ENCODE measurements around the gene CMTM7. TPM values are rescaled to one million over a fixed set of nuclear protein-coding genes. Genes with fewer than 3 reads are reported as not detected.

CMTM7 gene
- total and polyA plus RNA-seq, 10 of the 15 experiments (the other 5 are each of a cell fraction or from before 2014, with no cell fraction given), result 3.7 to 36.4 (median 14.7) TPM

DNA sequence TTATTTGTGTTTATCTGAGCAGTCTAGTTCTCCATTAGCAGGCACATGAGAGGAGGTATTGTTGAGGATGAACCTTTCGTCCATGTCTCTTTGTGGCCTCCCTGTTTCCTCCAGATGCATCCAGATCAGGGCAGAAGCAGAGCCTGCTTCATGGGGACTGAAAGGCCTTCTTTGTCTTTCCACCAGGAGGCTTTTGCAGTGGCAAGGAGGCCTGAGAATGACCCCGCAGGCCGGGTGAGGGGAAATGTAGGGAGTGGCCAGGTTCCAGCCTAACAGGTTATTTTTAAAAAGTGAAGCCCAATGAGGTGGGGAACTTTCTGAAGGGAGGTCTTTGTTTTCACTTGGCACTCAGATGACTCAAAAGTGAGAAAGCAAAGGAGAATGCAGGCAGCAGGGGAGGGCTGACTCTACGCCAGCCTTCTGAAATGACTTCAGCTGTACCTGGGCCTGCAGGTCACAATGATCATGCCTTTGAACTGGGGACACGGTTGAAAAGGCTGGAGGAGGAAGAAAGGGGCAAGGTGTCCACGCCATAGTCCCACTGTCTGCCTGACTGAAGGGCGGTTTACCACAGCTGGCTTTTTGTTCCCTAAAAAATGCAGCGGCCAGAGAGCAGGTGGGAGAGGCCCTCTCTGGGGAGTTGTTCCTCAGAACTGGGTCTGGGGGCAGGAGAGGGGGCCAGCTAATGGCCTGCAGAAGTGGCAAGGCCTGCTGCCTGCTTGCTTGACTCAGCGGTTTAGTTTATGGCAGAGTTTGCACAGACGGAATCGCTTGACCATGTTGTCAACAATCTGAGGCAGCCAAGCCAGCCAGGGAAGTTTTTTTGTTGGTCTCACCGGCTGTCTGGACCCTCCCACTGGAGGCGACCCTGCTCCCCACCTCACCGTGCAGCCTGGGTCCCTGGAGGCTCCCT lies 28.7 kb downstream of the CMTM7 start (continued):
- TF ChIP-seq E4F1 (IDR thresholded peaks at IDR 0.05; ENCODE audit: borderline replicate concordance, partially characterized antibody) (no peak), NFYB (IDR thresholded peaks at IDR 0.05; ENCODE audit: insufficient read depth, low read depth, low read length) (no peak), JUND (IDR thresholded peaks at IDR 0.05; ENCODE audit: low read depth, low read length) (no peak), PAX5 (IDR thresholded peaks at IDR 0.05; ENCODE audit: borderline replicate concordance, low read depth, low read length) (peak; percentile 94), MYC (IDR thresholded peaks at IDR 0.05; ENCODE audit: insufficient read depth, insufficient read length, insufficient replicate concordance, low read length, severe bottlenecking) (no peak), DPF2 (IDR thresholded peaks at IDR 0.05) (peak; percentile 96), ZNF274 (IDR thresholded peaks at IDR 0.05; ENCODE audit: insufficient read depth, insufficient read length) (no peak), SIN3A (IDR thresholded peaks at IDR 0.05; ENCODE audit: low read depth, low read length) (no peak), BMI1 (IDR thresholded peaks at IDR 0.05; ENCODE audit: borderline replicate concordance) (peak; percentile 36; the same call in 1 of the 2 replicates), KLF5 (IDR thresholded peaks at IDR 0.05; ENCODE audit: partially characterized antibody) (no peak), STAT3 (IDR thresholded peaks at IDR 0.05; ENCODE audit: low read depth, low read length) (no peak), PBX3 (IDR thresholded peaks at IDR 0.05; ENCODE audit: insufficient replicate concordance, low read depth, low read length) (peak; percentile 24), CBX3 (IDR thresholded peaks at IDR 0.05; ENCODE audit: borderline replicate concordance, low read depth) (no peak), FOS (IDR thresholded peaks at IDR 0.05; ENCODE audit: borderline replicate concordance, extremely low read depth, insufficient read length) (no peak), RCOR1 (conservative IDR thresholded peaks at IDR 0.05; ENCODE audit: low read depth, low read length) (no peak), CREB1 (IDR thresholded peaks at IDR 0.05; ENCODE audit: low read depth) (peak; percentile 68)
- TF ChIP-seq, protein P1, sequence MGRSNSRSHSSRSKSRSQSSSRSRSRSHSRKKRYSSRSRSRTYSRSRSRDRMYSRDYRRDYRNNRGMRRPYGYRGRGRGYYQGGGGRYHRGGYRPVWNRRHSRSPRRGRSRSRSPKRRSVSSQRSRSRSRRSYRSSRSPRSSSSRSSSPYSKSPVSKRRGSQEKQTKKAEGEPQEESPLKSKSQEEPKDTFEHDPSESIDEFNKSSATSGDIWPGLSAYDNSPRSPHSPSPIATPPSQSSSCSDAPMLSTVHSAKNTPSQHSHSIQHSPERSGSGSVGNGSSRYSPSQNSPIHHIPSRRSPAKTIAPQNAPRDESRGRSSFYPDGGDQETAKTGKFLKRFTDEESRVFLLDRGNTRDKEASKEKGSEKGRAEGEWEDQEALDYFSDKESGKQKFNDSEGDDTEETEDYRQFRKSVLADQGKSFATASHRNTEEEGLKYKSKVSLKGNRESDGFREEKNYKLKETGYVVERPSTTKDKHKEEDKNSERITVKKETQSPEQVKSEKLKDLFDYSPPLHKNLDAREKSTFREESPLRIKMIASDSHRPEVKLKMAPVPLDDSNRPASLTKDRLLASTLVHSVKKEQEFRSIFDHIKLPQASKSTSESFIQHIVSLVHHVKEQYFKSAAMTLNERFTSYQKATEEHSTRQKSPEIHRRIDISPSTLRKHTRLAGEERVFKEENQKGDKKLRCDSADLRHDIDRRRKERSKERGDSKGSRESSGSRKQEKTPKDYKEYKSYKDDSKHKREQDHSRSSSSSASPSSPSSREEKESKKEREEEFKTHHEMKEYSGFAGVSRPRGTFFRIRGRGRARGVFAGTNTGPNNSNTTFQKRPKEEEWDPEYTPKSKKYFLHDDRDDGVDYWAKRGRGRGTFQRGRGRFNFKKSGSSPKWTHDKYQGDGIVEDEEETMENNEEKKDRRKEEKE (IDR thresholded peaks at IDR 0.05), result no peak
- TF ChIP-seq, protein P2, sequence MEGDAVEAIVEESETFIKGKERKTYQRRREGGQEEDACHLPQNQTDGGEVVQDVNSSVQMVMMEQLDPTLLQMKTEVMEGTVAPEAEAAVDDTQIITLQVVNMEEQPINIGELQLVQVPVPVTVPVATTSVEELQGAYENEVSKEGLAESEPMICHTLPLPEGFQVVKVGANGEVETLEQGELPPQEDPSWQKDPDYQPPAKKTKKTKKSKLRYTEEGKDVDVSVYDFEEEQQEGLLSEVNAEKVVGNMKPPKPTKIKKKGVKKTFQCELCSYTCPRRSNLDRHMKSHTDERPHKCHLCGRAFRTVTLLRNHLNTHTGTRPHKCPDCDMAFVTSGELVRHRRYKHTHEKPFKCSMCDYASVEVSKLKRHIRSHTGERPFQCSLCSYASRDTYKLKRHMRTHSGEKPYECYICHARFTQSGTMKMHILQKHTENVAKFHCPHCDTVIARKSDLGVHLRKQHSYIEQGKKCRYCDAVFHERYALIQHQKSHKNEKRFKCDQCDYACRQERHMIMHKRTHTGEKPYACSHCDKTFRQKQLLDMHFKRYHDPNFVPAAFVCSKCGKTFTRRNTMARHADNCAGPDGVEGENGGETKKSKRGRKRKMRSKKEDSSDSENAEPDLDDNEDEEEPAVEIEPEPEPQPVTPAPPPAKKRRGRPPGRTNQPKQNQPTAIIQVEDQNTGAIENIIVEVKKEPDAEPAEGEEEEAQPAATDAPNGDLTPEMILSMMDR (IDR thresholded peaks at IDR 0.05 in 2 of 3, conservative IDR thresholded peaks at IDR 0.05 in 1 of 3; ENCODE audit: control insufficient read depth in 2 of 3, extremely low read depth in 1 of 3, insufficient read depth in 1 of 3, low read depth in 3 of 3, low read length in 3 of 3), result peak in 1 of 3 experiments; percentile 22; a peak in 2 of 6 replicates
- TF ChIP-seq, protein P3, sequence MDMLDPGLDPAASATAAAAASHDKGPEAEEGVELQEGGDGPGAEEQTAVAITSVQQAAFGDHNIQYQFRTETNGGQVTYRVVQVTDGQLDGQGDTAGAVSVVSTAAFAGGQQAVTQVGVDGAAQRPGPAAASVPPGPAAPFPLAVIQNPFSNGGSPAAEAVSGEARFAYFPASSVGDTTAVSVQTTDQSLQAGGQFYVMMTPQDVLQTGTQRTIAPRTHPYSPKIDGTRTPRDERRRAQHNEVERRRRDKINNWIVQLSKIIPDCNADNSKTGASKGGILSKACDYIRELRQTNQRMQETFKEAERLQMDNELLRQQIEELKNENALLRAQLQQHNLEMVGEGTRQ (IDR thresholded peaks at IDR 0.05; ENCODE audit: borderline replicate concordance, low read depth, low read length), result no peak
